NCI-H226 (cell line): ENCODE data around the gene CD82.

Source experiments
- DNase-seq: peaks from one replicate; pipeline ENCODE4 v3.0.0-alpha.2; 2015

The CD82 gene, protein sequence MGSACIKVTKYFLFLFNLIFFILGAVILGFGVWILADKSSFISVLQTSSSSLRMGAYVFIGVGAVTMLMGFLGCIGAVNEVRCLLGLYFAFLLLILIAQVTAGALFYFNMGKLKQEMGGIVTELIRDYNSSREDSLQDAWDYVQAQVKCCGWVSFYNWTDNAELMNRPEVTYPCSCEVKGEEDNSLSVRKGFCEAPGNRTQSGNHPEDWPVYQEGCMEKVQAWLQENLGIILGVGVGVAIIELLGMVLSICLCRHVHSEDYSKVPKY

GRCh38 chr11:44565211-44565952 lies at the start of gene CD82:
Gene CD82 (plus strand): TSS chr11:44565663. CDS start chr11:44594663, 29,000 bp downstream.
- DNase-seq: peak; percentile 96

- no peak for DNase-seq
These were observed 48.6 kb upstream of the CD82 start for GRCh38 chr11:44516688-44517507.

DNA sequence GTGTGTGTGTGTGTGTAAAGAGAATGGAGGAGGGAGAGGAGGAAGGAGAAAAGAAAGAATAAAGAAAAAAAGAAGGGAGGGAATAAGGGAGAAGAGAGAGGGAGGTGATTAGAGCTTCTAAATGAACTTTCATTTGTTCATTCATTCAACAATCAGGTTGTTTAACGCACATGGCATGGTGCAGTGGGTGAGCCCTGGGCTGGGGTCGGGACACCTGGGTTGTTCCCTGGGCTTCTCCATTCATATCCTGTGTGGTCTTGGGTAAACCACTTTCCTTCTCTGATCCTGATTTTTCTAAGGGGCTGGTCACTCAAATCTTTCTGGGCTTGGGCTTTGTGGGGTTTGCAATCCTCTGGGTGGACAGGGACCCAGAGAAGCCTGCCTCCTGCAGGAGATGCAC lies 47.9 kb upstream of the CD82 start:
- DNase-seq: no peak

DNA sequence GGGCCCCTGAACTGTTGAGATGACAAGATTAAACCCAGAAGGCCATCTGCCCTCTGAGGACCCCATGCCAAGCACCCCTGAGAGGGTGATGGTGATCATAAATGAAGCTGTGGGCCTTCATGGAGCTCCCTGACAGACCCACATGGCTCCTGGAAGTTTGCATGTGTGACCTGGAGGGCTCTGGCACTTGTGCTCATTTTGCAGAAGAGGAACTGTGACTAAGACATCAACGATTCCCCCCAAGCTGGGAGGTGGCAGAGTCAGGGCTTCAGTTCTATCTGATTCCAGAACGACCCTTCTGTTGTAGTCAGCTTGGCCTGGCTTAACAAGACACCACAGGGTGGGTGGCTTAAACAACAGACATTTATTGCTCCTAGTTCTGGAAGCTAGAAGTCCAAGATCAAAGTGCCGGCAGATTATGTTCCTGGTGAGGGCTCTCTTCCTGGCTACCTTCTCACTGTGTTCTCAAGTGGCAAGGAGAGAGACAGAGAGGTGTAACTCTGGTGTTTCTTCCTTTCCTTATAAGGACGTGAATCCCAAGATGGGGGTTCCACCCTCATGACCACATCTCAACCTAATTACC lies 46.4 kb upstream of the CD82 start:
- DNase-seq: no peak

- no peak for DNase-seq
These were observed 45.3 kb upstream of the CD82 start for GRCh38 chr11:44519989-44520737.

GRCh38 chr11:44521148-44521547 lies 44.3 kb upstream of the CD82 start:
- DNase-seq: no peak

- no peak for DNase-seq
These were observed 43.2 kb upstream of the CD82 start for GRCh38 chr11:44522294-44522693.

GRCh38 chr11:44524346-44524745 lies 41.1 kb upstream of the CD82 start:
- no peak for DNase-seq

- no peak for DNase-seq
These were observed 40.7 kb upstream of the CD82 start for GRCh38 chr11:44524751-44525201.

DNA sequence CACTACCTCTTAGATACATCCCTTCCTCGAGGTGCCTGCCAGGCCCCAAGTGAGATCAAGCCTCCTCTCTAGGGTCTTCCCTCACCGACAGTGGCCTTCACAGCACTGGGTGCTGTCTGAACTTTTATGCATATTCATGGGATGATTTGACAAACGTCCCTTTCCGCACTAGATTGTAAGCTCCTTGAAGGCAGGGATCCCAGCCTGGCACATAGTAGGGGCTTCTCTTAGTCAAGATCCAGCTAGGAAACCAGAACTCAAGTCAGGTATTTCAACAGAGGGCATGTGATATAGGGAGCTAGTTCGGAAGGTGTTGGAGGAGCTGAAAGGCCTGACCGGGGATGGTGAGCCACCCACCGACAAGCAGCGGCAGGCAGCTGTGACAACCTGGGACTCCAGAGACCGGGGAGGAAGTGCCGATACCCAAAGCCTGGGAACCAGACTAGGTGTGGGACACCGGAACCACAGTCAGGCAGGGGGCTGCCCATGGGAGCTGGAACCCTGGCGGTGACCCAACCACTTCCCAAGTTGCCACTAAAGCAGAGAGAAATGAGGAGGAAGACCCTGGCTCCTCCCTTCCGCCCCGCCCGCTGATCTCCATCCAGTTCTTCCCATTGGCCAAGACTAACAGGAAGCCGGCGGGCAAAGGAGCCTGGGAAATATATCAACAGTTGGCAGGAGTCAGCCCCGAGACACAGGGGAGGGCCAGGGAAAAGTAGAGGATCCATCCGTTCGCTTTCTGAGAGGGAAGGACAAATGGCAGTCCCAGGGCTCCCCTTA lies 39.8 kb upstream of the CD82 start:
- DNase-seq: no peak

GRCh38 chr11:44526438-44526837 lies 39.0 kb upstream of the CD82 start:
- no peak for DNase-seq

DNA sequence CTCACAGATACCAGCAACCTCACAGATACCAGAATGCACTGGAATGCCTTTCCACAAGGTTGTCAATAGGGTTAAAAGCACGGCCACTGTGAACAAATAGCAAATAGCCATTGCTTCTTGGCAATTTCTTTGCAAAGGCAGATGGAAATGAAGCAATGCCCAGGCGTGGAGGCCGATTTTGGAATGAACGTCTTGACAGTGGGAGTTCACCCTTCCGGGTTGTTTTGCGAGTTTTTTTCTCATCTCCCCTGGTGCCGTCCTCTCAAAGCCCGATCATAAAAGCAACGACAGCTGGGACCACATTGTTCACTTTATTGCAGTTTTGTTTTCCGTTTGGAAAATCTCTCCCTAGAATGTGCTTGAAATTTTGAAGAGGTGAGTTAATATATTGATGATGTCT lies 38.0 kb upstream of the CD82 start:
- DNase-seq: no peak

DNA sequence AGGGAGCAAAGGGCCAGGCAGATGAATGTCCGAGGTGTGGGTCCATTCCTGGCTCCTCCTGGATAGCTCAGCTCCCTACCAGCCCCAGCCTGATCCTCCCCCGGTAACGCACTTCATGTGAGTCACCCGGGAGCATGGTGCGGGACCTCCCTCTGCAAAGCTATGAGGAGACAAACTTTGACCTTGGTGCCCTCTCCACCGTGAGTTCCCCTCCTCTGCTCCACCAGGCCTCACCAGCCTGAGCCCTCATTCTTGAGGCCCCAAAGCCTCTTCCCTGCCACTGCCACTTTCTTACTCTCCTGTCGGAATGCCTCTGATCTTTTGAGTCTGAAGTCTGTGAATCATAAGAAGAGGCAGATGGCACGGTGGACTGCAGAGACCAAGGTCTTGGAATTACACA lies 37.4 kb upstream of the CD82 start:
- DNase-seq: peak; percentile 53

- no peak for DNase-seq
These were observed 36.9 kb upstream of the CD82 start for GRCh38 chr11:44528581-44528980.

DNA sequence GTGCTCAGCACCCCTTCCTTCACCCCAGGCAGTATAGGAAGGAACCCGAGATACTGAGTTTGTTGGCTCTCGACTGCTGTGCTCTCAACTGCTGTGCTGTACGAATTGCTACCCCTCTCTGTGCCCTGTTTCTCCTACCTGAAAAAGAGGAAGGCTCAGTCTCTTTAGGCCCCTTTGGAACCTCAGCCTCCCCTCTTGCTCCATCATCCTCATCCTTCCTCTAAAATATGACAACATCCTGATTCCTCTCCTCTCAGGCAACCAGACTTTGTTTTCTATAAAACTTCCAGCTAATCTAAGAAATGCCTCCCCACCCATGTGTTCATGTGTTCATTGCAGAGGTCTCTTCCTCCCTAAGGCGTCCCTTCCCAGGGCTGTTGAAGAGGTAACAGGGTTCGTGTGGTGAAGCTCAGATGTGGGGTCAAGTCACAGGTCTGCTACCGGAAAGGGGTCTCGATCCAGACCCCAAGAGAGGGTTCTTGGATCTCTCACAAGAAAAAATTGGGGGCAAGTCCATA lies 35.5 kb upstream of the CD82 start:
- DNase-seq: no peak

GRCh38 chr11:44530413-44531115 lies 34.9 kb upstream of the CD82 start:
- DNase-seq: no peak

DNA sequence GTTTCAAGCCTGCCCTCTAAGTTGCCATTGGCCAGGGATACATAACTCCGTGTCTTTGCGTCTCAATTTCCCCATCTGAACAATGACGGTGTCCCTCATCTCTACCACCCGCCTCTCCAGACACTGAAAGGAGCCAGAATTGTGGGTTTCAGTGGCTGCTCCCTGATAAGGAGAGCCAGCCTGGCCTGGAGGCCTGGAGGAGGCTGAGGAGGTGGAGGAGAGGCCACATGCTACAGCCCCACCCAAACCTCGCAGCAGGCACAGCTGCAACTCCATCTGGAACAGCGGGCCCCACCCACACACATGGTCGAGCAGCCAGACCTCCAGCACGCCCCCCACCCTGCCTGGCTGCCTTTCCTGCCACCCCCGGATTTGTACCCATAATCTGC lies 34.4 kb upstream of the CD82 start:
- DNase-seq: no peak

- no peak for DNase-seq
These were observed 33.8 kb upstream of the CD82 start for GRCh38 chr11:44531636-44532035.

- DNase-seq: no peak
These were observed 32.7 kb upstream of the CD82 start for GRCh38 chr11:44532809-44533208.

GRCh38 chr11:44533921-44534711 lies 31.3 kb upstream of the CD82 start:
- DNase-seq: no peak
